HEK293 (cell line): ENCODE measurements around the gene NOVA2.

Experiments
- IKZF3 ChIP-seq: fragments of 450-650 bp; IDR thresholded peaks from 2 replicates; pipeline ENCODE4 v1.5.0; 2018; ENCODE audit warnings: missing biosample characterization, mild to moderate bottlenecking, missing genetic modification characterization, moderate library complexity
- KLF10 ChIP-seq: fragments of 450-650 bp; IDR thresholded peaks from 2 replicates; pipeline ENCODE4 v1.5.1; 2018; ENCODE audit warnings: missing biosample characterization, mild to moderate bottlenecking, missing genetic modification characterization
- SALL2 ChIP-seq: fragments of 450-650 bp; formaldehyde crosslinking; IDR thresholded peaks from 2 replicates; pipeline ENCODE4 v1.5.0; 2017; ENCODE audit warnings: missing biosample characterization, mild to moderate bottlenecking, missing genetic modification characterization, borderline replicate concordance
- SCRT2 ChIP-seq: fragments of 450-650 bp; formaldehyde crosslinking; IDR thresholded peaks from 2 replicates; pipeline ENCODE4 v1.5.1; 2016; ENCODE audit warnings: missing biosample characterization, missing genetic modification characterization
- SETDB1 ChIP-seq: IDR thresholded peaks from one replicate; pipeline ENCODE4 v1.6.1; 2017; ENCODE audit warnings: mild to moderate bottlenecking, low read length, moderate library complexity, mixed read lengths; ENCODE audit not compliant: insufficient read length
- TRIM28 ChIP-seq: IDR thresholded peaks from 2 replicates; pipeline ENCODE4 v1.6.1; 2011; ENCODE audit warnings: low read length, control low read depth, borderline replicate concordance
- WT1 ChIP-seq: fragments of 450-650 bp; formaldehyde crosslinking; IDR thresholded peaks from 2 replicates; pipeline ENCODE4 v1.5.1; 2016; ENCODE audit warnings: missing biosample characterization, missing genetic modification characterization
- ZFHX2 ChIP-seq: fragments of 450-650 bp; formaldehyde crosslinking; conservative IDR thresholded peaks from 2 replicates; pipeline ENCODE4 v1.5.1; 2016; ENCODE audit warnings: missing biosample characterization, missing genetic modification characterization
- ZFP37 ChIP-seq: fragments of 450-650 bp; formaldehyde crosslinking; IDR thresholded peaks from 2 replicates; pipeline ENCODE4 v1.5.1; 2016; ENCODE audit warnings: missing biosample characterization, missing genetic modification characterization
- ZFP41 ChIP-seq: fragments of 450-650 bp; formaldehyde crosslinking; IDR thresholded peaks from 2 replicates; pipeline ENCODE4 v1.5.1; 2016; ENCODE audit warnings: missing biosample characterization, missing genetic modification characterization, borderline replicate concordance
- ZFP69B ChIP-seq: fragments of 450-650 bp; formaldehyde crosslinking; IDR thresholded peaks from 2 replicates; pipeline ENCODE4 v1.5.1; 2016; ENCODE audit warnings: missing biosample characterization, missing genetic modification characterization
- ZNF175 ChIP-seq: fragments of 450-650 bp; formaldehyde crosslinking; IDR thresholded peaks from 2 replicates; pipeline ENCODE4 v1.5.1; 2016; ENCODE audit warnings: missing biosample characterization, missing genetic modification characterization
- ZNF324 ChIP-seq: fragments of 450-650 bp; formaldehyde crosslinking; IDR thresholded peaks from 2 replicates; pipeline ENCODE4 v1.5.1; 2016; ENCODE audit warnings: missing biosample characterization, missing genetic modification characterization
- ZNF335 ChIP-seq: fragments of 450-650 bp; formaldehyde crosslinking; conservative IDR thresholded peaks from 2 replicates; pipeline ENCODE4 v1.5.1; 2016; ENCODE audit warnings: missing biosample characterization, missing genetic modification characterization
- ZNF350 ChIP-seq: fragments of 450-650 bp; formaldehyde crosslinking; IDR thresholded peaks from 2 replicates; pipeline ENCODE4 v1.5.0; 2017; ENCODE audit warnings: missing biosample characterization, mild to moderate bottlenecking, missing genetic modification characterization
- ZNF37A ChIP-seq: fragments of 450-650 bp; IDR thresholded peaks from 2 replicates; pipeline ENCODE4 v1.5.1; 2018; ENCODE audit warnings: missing biosample characterization, missing genetic modification characterization
- ZNF510 ChIP-seq: fragments of 450-650 bp; formaldehyde crosslinking; IDR thresholded peaks from 2 replicates; pipeline ENCODE4 v1.5.1; 2018; ENCODE audit warnings: mild to moderate bottlenecking, missing genetic modification characterization, missing biosample characterization; ENCODE audit not compliant: insufficient replicate concordance
- ZNF571 ChIP-seq: fragments of 450-650 bp; formaldehyde crosslinking; IDR thresholded peaks from 2 replicates; pipeline ENCODE4 v1.5.0; 2017; ENCODE audit warnings: missing biosample characterization, missing genetic modification characterization
- ZNF701 ChIP-seq: fragments of 450-650 bp; formaldehyde crosslinking; IDR thresholded peaks from 2 replicates; pipeline ENCODE4 v1.5.1; 2016; ENCODE audit warnings: missing biosample characterization, missing genetic modification characterization
- ZNF791 ChIP-seq: fragments of 450-650 bp; formaldehyde crosslinking; IDR thresholded peaks from 2 replicates; pipeline ENCODE4 v1.5.1; 2016; ENCODE audit warnings: missing biosample characterization, missing genetic modification characterization
- TF ChIP-seq, protein P1 (sequence below): fragments of 450-650 bp; formaldehyde crosslinking; IDR thresholded peaks from 2 replicates; pipeline ENCODE4 v1.5.1; 2016; ENCODE audit warnings: missing biosample characterization, missing genetic modification characterization
- TF ChIP-seq, protein P2 (sequence below): fragments of 450-650 bp; formaldehyde crosslinking; IDR thresholded peaks from 2 replicates; pipeline ENCODE4 v1.5.1; 2017; ENCODE audit warnings: missing biosample characterization, missing genetic modification characterization
- TF ChIP-seq, protein P3 (sequence below): fragments of 450-650 bp; formaldehyde crosslinking; IDR thresholded peaks from 2 replicates; pipeline ENCODE4 v1.5.1; 2016; ENCODE audit warnings: missing biosample characterization, missing genetic modification characterization
- TF ChIP-seq, protein P4 (sequence below): fragments of 450-650 bp; formaldehyde crosslinking; IDR thresholded peaks from 2 replicates; pipeline ENCODE4 v1.5.1; 2016; ENCODE audit warnings: missing biosample characterization, missing genetic modification characterization
- TF ChIP-seq, protein P5 (sequence below): fragments of 450-650 bp; formaldehyde crosslinking; IDR thresholded peaks from 2 replicates; pipeline ENCODE4 v1.5.1; 2016; ENCODE audit warnings: missing biosample characterization, missing genetic modification characterization, borderline replicate concordance
- TF ChIP-seq, protein P6 (sequence below): fragments of 450-650 bp; formaldehyde crosslinking; IDR thresholded peaks from 2 replicates; pipeline ENCODE4 v1.5.1; 2017; ENCODE audit warnings: missing biosample characterization, mild to moderate bottlenecking, missing genetic modification characterization, moderate library complexity

NOVA2 gene

DNA sequence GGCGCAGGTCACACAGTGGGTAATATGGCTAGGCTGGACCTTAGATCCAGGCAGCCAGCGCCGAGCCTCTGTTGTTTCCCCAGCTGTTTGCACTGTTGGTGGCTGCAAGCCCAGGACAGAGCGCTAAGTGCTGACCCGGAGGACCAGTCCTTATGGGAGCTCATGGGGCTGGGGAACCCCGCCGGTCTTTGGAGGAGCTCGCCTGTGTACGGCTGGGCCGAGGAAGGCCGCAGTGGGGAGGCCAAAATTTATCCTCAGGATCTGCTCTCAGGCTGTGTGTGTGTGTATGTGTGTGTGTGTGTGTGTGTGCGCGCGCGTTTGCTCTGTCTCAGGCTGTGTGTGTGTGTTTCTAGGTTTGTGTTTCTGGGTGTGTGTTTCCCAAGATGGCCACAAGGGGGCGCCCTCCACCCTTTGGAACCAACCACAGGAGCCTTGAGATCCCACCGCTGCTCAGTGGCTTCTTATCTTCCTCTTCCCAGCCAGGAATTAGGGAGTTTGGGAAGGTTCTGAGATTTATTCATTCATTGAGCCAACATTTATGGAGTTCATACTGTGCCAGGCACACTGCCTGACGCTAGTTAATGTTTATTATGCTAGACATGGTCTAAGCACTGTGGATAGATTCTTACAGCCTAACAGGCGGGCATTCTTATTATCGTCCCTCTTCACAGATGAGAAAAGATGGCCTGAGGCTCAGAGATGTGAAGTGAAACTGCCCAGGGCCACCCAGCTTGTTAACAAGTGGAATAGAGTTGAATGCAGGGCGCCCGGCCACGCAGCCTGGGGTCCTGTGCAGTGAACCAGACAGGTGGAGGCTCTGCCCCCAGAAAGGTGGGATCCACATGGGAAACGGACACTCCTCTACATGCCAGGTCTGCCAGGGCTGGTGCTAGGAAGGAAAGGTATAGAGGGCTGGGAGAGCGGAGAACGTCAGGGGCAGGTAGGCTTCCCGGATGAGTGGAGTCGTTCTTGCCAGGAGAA is 36.2 kb upstream of the NOVA2 start (continued):
- TF ChIP-seq IKZF3 (tag by site-specific recombination), result peak; percentile 86
- TF ChIP-seq ZNF791, result no peak
- TF ChIP-seq WT1 (tag by site-specific recombination), result no peak
- peak; percentile 56; the same call in 1 of the 2 replicates for TF ChIP-seq ZFP69B
- TF ChIP-seq ZNF324 (tag by site-specific recombination), result 0 out of 2 replicates have a peak, but pooled peaks have one; percentile 40
- TF ChIP-seq, protein P1, sequence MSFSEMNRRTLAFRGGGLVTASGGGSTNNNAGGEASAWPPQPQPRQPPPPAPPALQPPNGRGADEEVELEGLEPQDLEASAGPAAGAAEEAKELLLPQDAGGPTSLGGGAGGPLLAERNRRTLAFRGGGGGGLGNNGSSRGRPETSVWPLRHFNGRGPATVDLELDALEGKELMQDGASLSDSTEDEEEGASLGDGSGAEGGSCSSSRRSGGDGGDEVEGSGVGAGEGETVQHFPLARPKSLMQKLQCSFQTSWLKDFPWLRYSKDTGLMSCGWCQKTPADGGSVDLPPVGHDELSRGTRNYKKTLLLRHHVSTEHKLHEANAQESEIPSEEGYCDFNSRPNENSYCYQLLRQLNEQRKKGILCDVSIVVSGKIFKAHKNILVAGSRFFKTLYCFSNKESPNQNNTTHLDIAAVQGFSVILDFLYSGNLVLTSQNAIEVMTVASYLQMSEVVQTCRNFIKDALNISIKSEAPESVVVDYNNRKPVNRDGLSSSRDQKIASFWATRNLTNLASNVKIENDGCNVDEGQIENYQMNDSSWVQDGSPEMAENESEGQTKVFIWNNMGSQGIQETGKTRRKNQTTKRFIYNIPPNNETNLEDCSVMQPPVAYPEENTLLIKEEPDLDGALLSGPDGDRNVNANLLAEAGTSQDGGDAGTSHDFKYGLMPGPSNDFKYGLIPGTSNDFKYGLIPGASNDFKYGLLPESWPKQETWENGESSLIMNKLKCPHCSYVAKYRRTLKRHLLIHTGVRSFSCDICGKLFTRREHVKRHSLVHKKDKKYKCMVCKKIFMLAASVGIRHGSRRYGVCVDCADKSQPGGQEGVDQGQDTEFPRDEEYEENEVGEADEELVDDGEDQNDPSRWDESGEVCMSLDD (tag by site-specific recombination), result 0 out of 2 replicates have a peak, but pooled peaks have one; percentile 39
- no peak for TF ChIP-seq SALL2 (tag by site-specific recombination)
- no peak for TF ChIP-seq ZNF571 (tag by site-specific recombination)
- TF ChIP-seq, protein P2, sequence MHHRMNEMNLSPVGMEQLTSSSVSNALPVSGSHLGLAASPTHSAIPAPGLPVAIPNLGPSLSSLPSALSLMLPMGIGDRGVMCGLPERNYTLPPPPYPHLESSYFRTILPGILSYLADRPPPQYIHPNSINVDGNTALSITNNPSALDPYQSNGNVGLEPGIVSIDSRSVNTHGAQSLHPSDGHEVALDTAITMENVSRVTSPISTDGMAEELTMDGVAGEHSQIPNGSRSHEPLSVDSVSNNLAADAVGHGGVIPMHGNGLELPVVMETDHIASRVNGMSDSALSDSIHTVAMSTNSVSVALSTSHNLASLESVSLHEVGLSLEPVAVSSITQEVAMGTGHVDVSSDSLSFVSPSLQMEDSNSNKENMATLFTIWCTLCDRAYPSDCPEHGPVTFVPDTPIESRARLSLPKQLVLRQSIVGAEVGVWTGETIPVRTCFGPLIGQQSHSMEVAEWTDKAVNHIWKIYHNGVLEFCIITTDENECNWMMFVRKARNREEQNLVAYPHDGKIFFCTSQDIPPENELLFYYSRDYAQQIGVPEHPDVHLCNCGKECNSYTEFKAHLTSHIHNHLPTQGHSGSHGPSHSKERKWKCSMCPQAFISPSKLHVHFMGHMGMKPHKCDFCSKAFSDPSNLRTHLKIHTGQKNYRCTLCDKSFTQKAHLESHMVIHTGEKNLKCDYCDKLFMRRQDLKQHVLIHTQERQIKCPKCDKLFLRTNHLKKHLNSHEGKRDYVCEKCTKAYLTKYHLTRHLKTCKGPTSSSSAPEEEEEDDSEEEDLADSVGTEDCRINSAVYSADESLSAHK, result peak; percentile 62
- TF ChIP-seq ZNF175 (tag by site-specific recombination), result no peak
- TF ChIP-seq ZNF335 (tag by site-specific recombination), result no peak
- TF ChIP-seq, protein P3, sequence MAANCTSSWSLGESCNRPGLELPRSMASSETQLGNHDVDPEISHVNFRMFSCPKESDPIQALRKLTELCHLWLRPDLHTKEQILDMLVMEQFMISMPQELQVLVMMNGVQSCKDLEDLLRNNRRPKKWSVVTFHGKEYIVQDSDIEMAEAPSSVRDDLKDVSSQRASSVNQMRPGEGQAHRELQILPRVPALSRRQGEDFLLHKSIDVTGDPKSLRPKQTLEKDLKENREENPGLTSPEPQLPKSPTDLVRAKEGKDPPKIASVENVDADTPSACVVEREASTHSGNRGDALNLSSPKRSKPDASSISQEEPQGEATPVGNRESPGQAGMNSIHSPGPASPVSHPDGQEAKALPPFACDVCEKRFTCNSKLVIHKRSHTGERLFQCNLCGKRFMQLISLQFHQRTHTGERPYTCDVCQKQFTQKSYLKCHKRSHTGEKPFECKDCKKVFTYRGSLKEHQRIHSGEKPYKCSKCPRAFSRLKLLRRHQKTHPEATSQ (tag by site-specific recombination), result no peak
- no peak for TF ChIP-seq SETDB1
- no peak for TF ChIP-seq ZNF350 (tag by site-specific recombination)
- TF ChIP-seq SCRT2 (tag by site-specific recombination), result no peak
- TF ChIP-seq ZNF510 (tag by site-specific recombination), result no peak
- no peak for TF ChIP-seq ZFP41
- no peak for TF ChIP-seq ZNF701
- TF ChIP-seq, protein P4, sequence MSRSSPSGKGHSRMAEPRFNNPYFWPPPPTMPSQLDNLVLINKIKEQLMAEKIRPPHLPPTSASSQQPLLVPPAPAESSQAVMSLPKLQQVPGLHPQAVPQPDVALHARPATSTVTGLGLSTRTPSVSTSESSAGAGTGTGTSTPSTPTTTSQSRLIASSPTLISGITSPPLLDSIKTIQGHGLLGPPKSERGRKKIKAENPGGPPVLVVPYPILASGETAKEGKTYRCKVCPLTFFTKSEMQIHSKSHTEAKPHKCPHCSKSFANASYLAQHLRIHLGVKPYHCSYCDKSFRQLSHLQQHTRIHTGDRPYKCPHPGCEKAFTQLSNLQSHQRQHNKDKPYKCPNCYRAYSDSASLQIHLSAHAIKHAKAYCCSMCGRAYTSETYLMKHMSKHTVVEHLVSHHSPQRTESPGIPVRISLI (tag by site-specific recombination), result no peak
- TF ChIP-seq ZFHX2 (tag by site-specific recombination), result 0 out of 2 replicates have a peak, but pooled peaks have one; percentile 5
- TF ChIP-seq KLF10 (tag by site-specific recombination), result no peak
- no peak for TF ChIP-seq ZNF37A
- TF ChIP-seq, protein P5, sequence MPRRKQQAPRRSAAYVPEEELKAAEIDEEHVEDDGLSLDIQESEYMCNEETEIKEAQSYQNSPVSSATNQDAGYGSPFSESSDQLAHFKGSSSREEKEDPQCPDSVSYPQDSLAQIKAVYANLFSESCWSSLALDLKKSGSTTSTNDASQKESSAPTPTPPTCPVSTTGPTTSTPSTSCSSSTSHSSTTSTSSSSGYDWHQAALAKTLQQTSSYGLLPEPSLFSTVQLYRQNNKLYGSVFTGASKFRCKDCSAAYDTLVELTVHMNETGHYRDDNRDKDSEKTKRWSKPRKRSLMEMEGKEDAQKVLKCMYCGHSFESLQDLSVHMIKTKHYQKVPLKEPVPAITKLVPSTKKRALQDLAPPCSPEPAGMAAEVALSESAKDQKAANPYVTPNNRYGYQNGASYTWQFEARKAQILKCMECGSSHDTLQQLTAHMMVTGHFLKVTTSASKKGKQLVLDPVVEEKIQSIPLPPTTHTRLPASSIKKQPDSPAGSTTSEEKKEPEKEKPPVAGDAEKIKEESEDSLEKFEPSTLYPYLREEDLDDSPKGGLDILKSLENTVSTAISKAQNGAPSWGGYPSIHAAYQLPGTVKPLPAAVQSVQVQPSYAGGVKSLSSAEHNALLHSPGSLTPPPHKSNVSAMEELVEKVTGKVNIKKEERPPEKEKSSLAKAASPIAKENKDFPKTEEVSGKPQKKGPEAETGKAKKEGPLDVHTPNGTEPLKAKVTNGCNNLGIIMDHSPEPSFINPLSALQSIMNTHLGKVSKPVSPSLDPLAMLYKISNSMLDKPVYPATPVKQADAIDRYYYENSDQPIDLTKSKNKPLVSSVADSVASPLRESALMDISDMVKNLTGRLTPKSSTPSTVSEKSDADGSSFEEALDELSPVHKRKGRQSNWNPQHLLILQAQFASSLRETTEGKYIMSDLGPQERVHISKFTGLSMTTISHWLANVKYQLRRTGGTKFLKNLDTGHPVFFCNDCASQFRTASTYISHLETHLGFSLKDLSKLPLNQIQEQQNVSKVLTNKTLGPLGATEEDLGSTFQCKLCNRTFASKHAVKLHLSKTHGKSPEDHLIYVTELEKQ (tag by site-specific recombination), result 0 out of 2 replicates have a peak, but pooled peaks have one; percentile 37
- TF ChIP-seq, protein P6, sequence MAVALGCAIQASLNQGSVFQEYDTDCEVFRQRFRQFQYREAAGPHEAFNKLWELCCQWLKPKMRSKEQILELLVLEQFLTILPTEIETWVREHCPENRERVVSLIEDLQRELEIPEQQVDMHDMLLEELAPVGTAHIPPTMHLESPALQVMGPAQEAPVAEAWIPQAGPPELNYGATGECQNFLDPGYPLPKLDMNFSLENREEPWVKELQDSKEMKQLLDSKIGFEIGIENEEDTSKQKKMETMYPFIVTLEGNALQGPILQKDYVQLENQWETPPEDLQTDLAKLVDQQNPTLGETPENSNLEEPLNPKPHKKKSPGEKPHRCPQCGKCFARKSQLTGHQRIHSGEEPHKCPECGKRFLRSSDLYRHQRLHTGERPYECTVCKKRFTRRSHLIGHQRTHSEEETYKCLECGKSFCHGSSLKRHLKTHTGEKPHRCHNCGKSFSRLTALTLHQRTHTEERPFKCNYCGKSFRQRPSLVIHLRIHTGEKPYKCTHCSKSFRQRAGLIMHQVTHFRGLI (tag by site-specific recombination), result no peak
- TF ChIP-seq ZFP37, result peak; percentile 67; the same call in 1 of the 2 replicates
- TF ChIP-seq TRIM28, result no peak
